Loucy (cell line): ENCODE measurements around the gene HSF2BP.
"Not testable (repeated sequence)": the region's sequence is repeated elsewhere in the genome, so short reads cannot be mapped to it uniquely, and the experiment has no call there.

ENCODE experiments used
- H2AFZ ChIP-seq: fragments of 200-600 bp; sonication (generic); 2 replicates; pipeline ENCODE4 v1.6.0; 2016; ENCODE audit warnings: antibody characterized with exemption, mild to moderate bottlenecking, low read length, moderate library complexity
- H3F3A ChIP-seq: fragments of 200-600 bp; 2 replicates; pipeline ENCODE4 v1.6.0; 2016; ENCODE audit warnings: antibody characterized with exemption, low read depth, mild to moderate bottlenecking
- H3K27me3 ChIP-seq: fragments of 200-600 bp; sonication (generic); 2 replicates; pipeline ENCODE4 v1.6.1; 2014; ENCODE audit warnings: low read length, mild to moderate bottlenecking; ENCODE audit not compliant: insufficient read depth, poor library complexity, severe bottlenecking
- H3K36me3 ChIP-seq: fragments of 200-600 bp; sonication (generic); 2 replicates; pipeline ENCODE4 v1.6.1; 2016; ENCODE audit warnings: low read length; ENCODE audit not compliant: insufficient read depth
- H3K4me1 ChIP-seq: fragments of 200-600 bp; sonication (generic); 2 replicates; pipeline ENCODE4 v1.5.1; 2014; ENCODE audit warnings: low read length, mild to moderate bottlenecking; ENCODE audit not compliant: insufficient read depth, poor library complexity, severe bottlenecking
- H3K4me2 ChIP-seq: fragments of 200-600 bp; sonication (generic); 2 replicates; pipeline ENCODE4 v1.6.0; 2014; ENCODE audit warnings: antibody characterized with exemption, low read length, low read depth, mild to moderate bottlenecking; ENCODE audit not compliant: poor library complexity, severe bottlenecking
- H3K4me3 ChIP-seq: fragments of 200-600 bp; sonication (generic); 2 replicates; pipeline ENCODE4 v1.5.1; 2014; ENCODE audit warnings: low read length, mild to moderate bottlenecking, mixed read lengths; ENCODE audit not compliant: poor library complexity, severe bottlenecking
- H3K79me2 ChIP-seq: fragments of 200-600 bp; sonication (generic); 2 replicates; pipeline ENCODE4 v1.6.1; 2014; ENCODE audit warnings: low read length; ENCODE audit not compliant: insufficient read depth
- H3K9ac ChIP-seq: fragments of 200-600 bp; sonication (generic); 2 replicates; pipeline ENCODE4 v1.6.0; 2014; ENCODE audit warnings: mild to moderate bottlenecking, low read depth, low read length, moderate library complexity; ENCODE audit not compliant: poor library complexity, severe bottlenecking
- H3K9me2 ChIP-seq: fragments of 200-600 bp; sonication (generic); replicated peaks from 2 replicates; pipeline ENCODE4 v1.6.1; 2016; ENCODE audit warnings: low read depth, low read length, mixed read lengths
- H3K9me3 ChIP-seq: fragments of 200-600 bp; sonication (generic); 2 replicates; pipeline ENCODE4 v1.6.1; 2014; ENCODE audit warnings: mild to moderate bottlenecking, antibody characterized with exemption, low read length, low read depth; ENCODE audit not compliant: insufficient read depth
- H4K20me1 ChIP-seq: fragments of 200-600 bp; sonication (generic); 2 replicates; pipeline ENCODE4 v1.6.0; 2014; ENCODE audit warnings: antibody characterized with exemption, low read length, mild to moderate bottlenecking; ENCODE audit not compliant: insufficient read depth, poor library complexity, severe bottlenecking
- CTCF ChIP-seq: fragments of 200-600 bp; sonication (generic); conservative IDR thresholded peaks from 2 replicates; pipeline ENCODE4 v1.5.1; 2014; ENCODE audit warnings: mild to moderate bottlenecking, antibody characterized with exemption, low read length
- EZH2phosphoT487 ChIP-seq: fragments of 200-600 bp; IDR thresholded peaks from 2 replicates; pipeline ENCODE4 v1.6.1; 2018; ENCODE audit warnings: antibody characterized with exemption, mild to moderate bottlenecking, moderate library complexity, borderline replicate concordance

HSF2BP gene

GRCh38 chr21:43597540-43598250, 61.6 kb downstream of the HSF2BP start:
- no peak overlapping the region for H3K4me2 ChIP-seq

GRCh38 chr21:43597052-43597451, 62.2 kb downstream of the HSF2BP start:
- no peak overlapping the region for H3K9ac ChIP-seq

More at GRCh38 chr21:43597540-43598250, 61.6 kb downstream of the HSF2BP start:
- no peak overlapping the region for H3K9ac ChIP-seq
- no peaks in the 10 kb centered on the region for H3F3A ChIP-seq
- H3K4me3 ChIP-seq, result no peak overlapping the region
- H3K9me3 ChIP-seq, result no peaks in the 10 kb centered on the region
- TF ChIP-seq EZH2phosphoT487 (no peak), CTCF (no peak)
- no peaks in the 10 kb centered on the region for H3K9me2 ChIP-seq
- peaks cover 4% of the 10 kb centered on the region for H3K4me1 ChIP-seq
- no peaks in the 10 kb centered on the region for H3K27me3 ChIP-seq
- H2AFZ ChIP-seq, result no peak overlapping the region
- no peaks in the 10 kb centered on the region for H3K79me2 ChIP-seq
- H3K36me3 ChIP-seq, result no peaks in the 10 kb centered on the region
- no peaks in the 10 kb centered on the region for H4K20me1 ChIP-seq

GRCh38 chr21:43596616-43597015, 62.7 kb downstream of the HSF2BP start:
- Histone ChIP-seq H3K36me3 (no peaks in the 10 kb centered on the region), H3K4me2 (no peak overlapping the region), H2AFZ (no peak overlapping the region), H3K9me2 (no peaks in the 10 kb centered on the region), H3K9ac (no peak overlapping the region), H3F3A (no peaks in the 10 kb centered on the region), H3K9me3 (no peaks in the 10 kb centered on the region), H4K20me1 (no peaks in the 10 kb centered on the region), H3K27me3 (no peaks in the 10 kb centered on the region), H3K4me1 (peaks cover 4% of the 10 kb centered on the region), H3K4me3 (no peak overlapping the region), H3K79me2 (no peaks in the 10 kb centered on the region)
- TF ChIP-seq EZH2phosphoT487 (no peak), CTCF (no peak)

More at GRCh38 chr21:43597052-43597451, 62.2 kb downstream of the HSF2BP start:
- no peaks in the 10 kb centered on the region for H3K36me3 ChIP-seq
- no peak overlapping the region for H3K4me3 ChIP-seq
- H3K79me2 ChIP-seq, result no peaks in the 10 kb centered on the region
- H3K9me3 ChIP-seq, result no peaks in the 10 kb centered on the region
- H4K20me1 ChIP-seq, result no peaks in the 10 kb centered on the region
- no peaks in the 10 kb centered on the region for H3K27me3 ChIP-seq
- H3F3A ChIP-seq, result no peaks in the 10 kb centered on the region
- H3K9me2 ChIP-seq, result no peaks in the 10 kb centered on the region
- no peak overlapping the region for H3K4me2 ChIP-seq
- no peak overlapping the region for H2AFZ ChIP-seq
- TF ChIP-seq CTCF, result no peak
- TF ChIP-seq EZH2phosphoT487, result no peak
- peaks cover 4% of the 10 kb centered on the region for H3K4me1 ChIP-seq

- not testable (repeated sequence) for H3K4me3 ChIP-seq, H3K9ac ChIP-seq, H2AFZ ChIP-seq, H3K27me3 ChIP-seq, H3K4me2 ChIP-seq, H3F3A ChIP-seq, H4K20me1 ChIP-seq, H3K9me2 ChIP-seq, H3K79me2 ChIP-seq, H3K9me3 ChIP-seq, H3K36me3 ChIP-seq, H3K4me1 ChIP-seq
These were observed 63.5 kb downstream of the HSF2BP start for GRCh38 chr21:43595769-43596168.
